Endothelial cell of umbilical vein (primary cell): ENCODE data around the gene SART3.

Experiments
- CTCF ChIP-seq, 2 donors: IDR thresholded peaks; 1 replicate in 1 of 2; 2 replicates in 1 of 2; pipeline ENCODE4 v1.5.1; 2011; ENCODE audit warnings: low read length in 2 of 2, mild to moderate bottlenecking in 2 of 2, moderate library complexity in 2 of 2, control low read depth in 1 of 2, inconsistent platforms in 1 of 2, low read depth in 1 of 2; ENCODE audit not compliant: insufficient read depth in 1 of 2; ENCODE audit errors: extremely low read depth in 1 of 2
- POLR2A ChIP-seq: IDR thresholded peaks from 2 replicates; pipeline ENCODE4 v1.6.1; 2012; ENCODE audit warnings: low read depth, mild to moderate bottlenecking, control low read depth, low read length

GRCh38 chr12:108592033-108592909 lies 31.3 kb upstream of the SART3 start:
- TF ChIP-seq CTCF (IDR thresholded peaks at IDR 0.05; ENCODE audit: extremely low read depth in 1 of 2, insufficient read depth in 1 of 2, low read depth in 1 of 2, low read length in 2 of 2) (no peak), POLR2A (no peak)
